Measurements from ENCODE around the gene ZBTB44.

ZBTB44 gene

DNA sequence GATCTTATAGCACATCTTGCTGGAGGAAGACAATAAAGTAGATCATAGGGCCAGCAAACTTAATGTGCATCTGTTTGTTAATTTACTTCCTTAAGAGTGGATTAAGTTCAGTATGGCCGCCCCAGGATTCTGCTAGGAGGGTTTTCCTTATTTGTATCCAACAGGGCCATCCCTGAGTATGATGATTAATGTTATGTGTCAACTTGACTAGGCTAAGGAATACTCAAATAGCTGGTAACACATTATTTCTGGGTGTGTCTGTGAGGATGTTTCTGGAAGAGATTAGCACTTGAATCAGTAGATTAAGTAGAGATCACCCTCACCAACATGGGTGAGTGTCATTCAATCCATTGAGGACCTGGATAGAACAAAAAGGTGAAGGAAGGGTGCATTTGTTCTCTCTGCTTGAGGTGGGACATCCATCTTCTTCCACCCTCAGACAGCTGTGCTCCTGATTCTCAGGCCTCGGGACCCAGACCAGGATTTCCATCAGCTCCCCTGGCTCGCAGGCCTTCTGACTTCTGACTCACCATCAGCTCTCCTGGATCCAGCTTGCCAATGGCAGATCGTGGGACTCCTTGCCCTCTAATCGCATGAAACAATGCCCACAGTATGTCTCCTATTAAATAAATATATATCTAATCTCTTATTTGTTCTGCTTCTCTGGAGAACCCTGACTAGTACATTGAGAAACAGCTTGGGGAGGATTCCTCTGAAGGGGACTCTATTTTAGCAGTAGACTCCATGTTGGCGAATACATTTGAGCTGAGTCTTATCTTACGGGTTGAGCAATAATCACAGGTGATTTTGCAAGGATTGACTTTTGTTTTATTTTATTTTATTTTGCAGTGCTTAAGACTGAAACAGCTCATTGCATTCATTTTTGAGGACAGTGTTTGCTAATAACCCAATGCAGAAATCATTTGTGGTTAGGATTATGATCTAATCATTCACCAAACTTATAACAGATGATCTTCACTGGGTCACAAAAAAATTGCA, 9.0 kb upstream of the ZBTB44 start:
- no peak for DNase-seq (ENCODE audit: low spot score)
- Histone ChIP-seq H3K27me3 (ENCODE audit: insufficient read depth, poor library complexity, severe bottlenecking) (no peaks in the 10 kb centered on the region), H3K9me3 (ENCODE audit: severe bottlenecking) (peaks cover 4% of the 10 kb centered on the region), H3K27ac (ENCODE audit: poor library complexity, severe bottlenecking) (no peak overlapping the region), H3K36me3 (ENCODE audit: low read depth) (no peaks in the 10 kb centered on the region), H3K4me3 (ENCODE audit: severe bottlenecking) (no peak overlapping the region), H3K4me1 (ENCODE audit: insufficient read depth, poor library complexity, severe bottlenecking) (no peaks in the 10 kb centered on the region)
- TF ChIP-seq, protein P1, sequence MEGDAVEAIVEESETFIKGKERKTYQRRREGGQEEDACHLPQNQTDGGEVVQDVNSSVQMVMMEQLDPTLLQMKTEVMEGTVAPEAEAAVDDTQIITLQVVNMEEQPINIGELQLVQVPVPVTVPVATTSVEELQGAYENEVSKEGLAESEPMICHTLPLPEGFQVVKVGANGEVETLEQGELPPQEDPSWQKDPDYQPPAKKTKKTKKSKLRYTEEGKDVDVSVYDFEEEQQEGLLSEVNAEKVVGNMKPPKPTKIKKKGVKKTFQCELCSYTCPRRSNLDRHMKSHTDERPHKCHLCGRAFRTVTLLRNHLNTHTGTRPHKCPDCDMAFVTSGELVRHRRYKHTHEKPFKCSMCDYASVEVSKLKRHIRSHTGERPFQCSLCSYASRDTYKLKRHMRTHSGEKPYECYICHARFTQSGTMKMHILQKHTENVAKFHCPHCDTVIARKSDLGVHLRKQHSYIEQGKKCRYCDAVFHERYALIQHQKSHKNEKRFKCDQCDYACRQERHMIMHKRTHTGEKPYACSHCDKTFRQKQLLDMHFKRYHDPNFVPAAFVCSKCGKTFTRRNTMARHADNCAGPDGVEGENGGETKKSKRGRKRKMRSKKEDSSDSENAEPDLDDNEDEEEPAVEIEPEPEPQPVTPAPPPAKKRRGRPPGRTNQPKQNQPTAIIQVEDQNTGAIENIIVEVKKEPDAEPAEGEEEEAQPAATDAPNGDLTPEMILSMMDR (IDR thresholded peaks at IDR 0.05; ENCODE audit: poor library complexity, severe bottlenecking), result no peak
- no peak for ATAC-seq (ENCODE audit: low read depth)

DNA sequence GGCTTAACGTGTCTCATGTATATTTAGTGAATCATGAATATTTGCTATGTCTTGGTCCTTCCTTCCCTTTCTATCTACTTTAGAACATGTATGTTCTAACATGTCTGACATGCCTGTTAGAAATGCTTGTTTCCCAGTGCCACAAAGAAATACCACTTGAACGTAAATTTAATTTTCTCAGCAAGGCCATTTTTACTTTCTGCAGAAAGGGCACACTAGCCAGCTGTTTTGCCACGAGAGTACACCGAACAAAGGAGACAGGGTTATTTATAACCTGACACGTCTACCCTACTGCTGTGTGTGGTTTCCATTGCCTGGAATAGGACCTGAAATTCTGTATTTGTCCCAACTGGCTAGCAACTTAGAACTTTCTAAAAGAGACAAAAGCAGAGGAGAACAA, 7.4 kb upstream of the ZBTB44 start:
- Histone ChIP-seq H3K27me3 (ENCODE audit: insufficient read depth, poor library complexity, severe bottlenecking) (no peaks in the 10 kb centered on the region), H3K27ac (ENCODE audit: poor library complexity, severe bottlenecking) (no peak overlapping the region), H3K9me3 (ENCODE audit: severe bottlenecking) (peaks cover 4% of the 10 kb centered on the region), H3K4me1 (ENCODE audit: insufficient read depth, poor library complexity, severe bottlenecking) (no peaks in the 10 kb centered on the region), H3K4me3 (ENCODE audit: severe bottlenecking) (no peak overlapping the region), H3K36me3 (ENCODE audit: low read depth) (no peaks in the 10 kb centered on the region)
- ATAC-seq (ENCODE audit: low read depth) (no peak), DNase-seq (ENCODE audit: low spot score) (no peak)
- TF ChIP-seq, protein P1 (IDR thresholded peaks at IDR 0.05; ENCODE audit: poor library complexity, severe bottlenecking), result no peak

DNA sequence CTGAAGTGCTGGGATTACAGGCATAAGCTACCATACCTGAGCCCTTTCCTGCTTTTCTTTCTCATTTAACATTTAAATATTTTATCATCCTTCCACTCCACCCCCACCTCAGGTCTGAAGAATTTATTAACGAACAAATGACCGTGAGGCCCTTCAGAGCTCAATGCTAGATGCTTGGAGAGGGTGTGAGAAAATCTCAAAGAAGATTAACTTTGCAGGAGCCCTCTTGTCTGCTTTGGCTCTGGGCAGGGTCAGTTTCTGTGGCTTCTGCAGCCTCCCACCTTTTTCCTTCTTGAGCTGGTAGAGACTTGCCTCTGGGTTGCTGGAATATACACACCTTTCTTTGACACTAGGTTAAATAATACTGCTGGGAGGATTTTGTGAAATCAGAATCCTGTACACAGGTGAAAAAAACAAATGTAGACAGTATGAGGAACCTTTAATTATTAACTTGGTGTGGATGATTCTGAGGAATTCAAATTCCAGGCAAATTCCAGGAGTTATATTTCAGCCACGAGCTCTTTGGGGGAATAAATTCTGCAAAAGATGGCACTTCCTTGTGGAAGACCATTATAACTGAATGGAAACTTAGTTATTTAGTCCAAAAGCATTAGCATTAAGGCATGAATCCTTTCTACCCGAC, 3.4 kb upstream of the ZBTB44 start:
- H3K36me3 ChIP-seq (ENCODE audit: low read depth), result no peaks in the 10 kb centered on the region
- ATAC-seq (ENCODE audit: low read depth), result no peak
- H3K4me1 ChIP-seq (ENCODE audit: insufficient read depth, poor library complexity, severe bottlenecking), result peaks cover 4% of the 10 kb centered on the region
- H3K27ac ChIP-seq (ENCODE audit: poor library complexity, severe bottlenecking), result no peak overlapping the region
- H3K4me3 ChIP-seq (ENCODE audit: severe bottlenecking), result no peak overlapping the region
- peaks cover 4% of the 10 kb centered on the region for H3K9me3 ChIP-seq (ENCODE audit: severe bottlenecking)
- H3K27me3 ChIP-seq (ENCODE audit: insufficient read depth, poor library complexity, severe bottlenecking), result no peaks in the 10 kb centered on the region
- DNase-seq (ENCODE audit: low spot score), result no peak
- TF ChIP-seq, protein P1 (IDR thresholded peaks at IDR 0.05; ENCODE audit: poor library complexity, severe bottlenecking), result no peak

DNA sequence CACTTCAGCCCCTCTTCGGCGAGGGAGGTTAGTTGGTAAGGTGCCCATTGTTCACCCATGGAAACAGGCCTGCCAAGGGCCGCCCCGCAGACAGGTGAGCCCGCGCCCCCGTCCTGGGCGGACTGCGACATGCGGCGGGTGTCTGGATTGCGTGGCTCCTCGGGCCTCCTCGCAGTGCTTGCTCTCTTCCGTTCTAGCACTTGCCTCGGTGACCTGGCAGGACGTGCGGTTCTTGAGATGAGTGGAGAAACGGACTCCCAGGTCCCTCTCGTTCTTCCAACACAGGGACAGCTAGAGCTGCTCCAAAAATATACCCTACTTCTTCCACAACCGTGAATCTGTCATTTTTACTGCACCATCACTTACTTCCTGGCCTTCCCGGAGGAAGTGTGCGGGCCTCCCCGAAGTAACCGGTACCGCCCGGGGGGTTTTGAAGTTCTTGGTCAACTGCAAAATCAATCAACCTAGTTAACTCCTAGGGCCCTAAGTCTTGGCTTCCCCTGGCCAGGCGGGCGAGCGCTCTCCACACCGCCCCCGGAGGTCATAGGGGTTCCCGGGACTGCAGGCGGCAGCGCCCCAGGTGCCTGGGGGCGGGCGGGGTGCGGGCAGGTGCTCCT, 745 bp upstream of the ZBTB44 start:
- Histone ChIP-seq H3K27ac (ENCODE audit: poor library complexity, severe bottlenecking) (peak overlapping the region; percentile 81), H3K4me3 (ENCODE audit: severe bottlenecking) (peak overlapping the region; percentile 99), H3K36me3 (ENCODE audit: low read depth) (no peaks in the 10 kb centered on the region; the same call in 1 of the 2 replicates), H3K4me1 (ENCODE audit: insufficient read depth, poor library complexity, severe bottlenecking) (peaks cover 18% of the 10 kb centered on the region), H3K27me3 (ENCODE audit: insufficient read depth, poor library complexity, severe bottlenecking) (no peaks in the 10 kb centered on the region), H3K9me3 (ENCODE audit: severe bottlenecking) (no peaks in the 10 kb centered on the region)
- DNase-seq (ENCODE audit: low spot score) (no peak), ATAC-seq (ENCODE audit: low read depth) (no peak)
- TF ChIP-seq, protein P1 (IDR thresholded peaks at IDR 0.05; ENCODE audit: poor library complexity, severe bottlenecking), result no peak
